GM18868 (cell line): ENCODE data around the gene DYNC1LI1.

Experiments
- ATAC-seq: cut with Tn5 transposase; IDR thresholded peaks from one replicate; pipeline ENCODE4 v1.9.1; 2021; ENCODE audit warnings: mild to moderate bottlenecking, moderate library complexity; ENCODE audit not compliant: unreplicated experiment

The DYNC1LI1 gene

DNA sequence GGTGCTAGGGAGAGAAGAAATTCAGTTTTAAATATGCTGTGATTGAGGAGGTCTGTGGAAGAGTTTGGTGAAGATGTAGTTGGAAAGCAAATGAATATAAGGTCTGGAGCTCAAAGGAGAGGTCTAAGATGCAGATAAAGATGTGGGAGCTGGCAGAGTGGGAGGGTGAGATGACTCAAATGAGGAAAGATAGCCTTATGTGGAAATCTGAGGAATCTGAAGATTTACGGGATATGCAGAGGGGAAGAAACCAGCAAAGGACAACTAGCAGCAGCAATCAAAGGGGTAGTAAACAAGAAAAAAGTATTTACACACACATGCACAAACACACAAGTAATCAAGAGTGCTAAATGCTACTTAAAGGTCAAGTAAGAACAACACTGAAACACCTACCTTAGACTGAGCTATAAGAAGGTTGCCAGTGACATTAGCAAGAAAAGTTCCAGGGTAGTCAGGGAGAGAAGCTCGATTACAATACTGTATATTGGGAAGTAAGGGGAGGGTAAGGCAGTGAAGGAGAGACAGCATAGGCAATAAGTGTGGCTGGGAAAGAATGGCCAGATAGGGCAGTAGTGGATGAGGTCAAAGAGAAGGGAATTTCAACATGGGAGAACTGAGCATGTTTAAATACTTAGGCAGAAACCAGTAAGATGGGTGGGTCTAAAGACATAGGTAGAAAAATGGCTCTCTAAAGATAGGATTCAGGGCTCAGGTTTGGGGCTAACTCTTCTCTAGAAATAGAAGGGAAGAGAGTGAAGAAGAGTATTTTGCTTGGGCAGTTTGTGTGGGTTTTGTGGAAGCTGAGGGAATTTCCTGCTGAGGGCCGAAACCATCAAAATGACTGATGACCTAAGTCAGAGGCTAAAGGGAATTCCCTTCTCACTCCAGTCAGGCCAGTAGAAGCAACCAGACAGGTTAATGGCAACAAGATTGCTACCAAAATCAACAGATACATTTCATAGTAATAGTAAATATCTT lies 76.9 kb downstream of the DYNC1LI1 start:
- ATAC-seq = peak; percentile 77

GRCh38 chr3:32492684-32493436 lies 77.8 kb downstream of the DYNC1LI1 start:
- no peak for ATAC-seq

- no peak for ATAC-seq
These were observed 82.1 kb downstream of the DYNC1LI1 start for GRCh38 chr3:32488474-32489008.

DNA sequence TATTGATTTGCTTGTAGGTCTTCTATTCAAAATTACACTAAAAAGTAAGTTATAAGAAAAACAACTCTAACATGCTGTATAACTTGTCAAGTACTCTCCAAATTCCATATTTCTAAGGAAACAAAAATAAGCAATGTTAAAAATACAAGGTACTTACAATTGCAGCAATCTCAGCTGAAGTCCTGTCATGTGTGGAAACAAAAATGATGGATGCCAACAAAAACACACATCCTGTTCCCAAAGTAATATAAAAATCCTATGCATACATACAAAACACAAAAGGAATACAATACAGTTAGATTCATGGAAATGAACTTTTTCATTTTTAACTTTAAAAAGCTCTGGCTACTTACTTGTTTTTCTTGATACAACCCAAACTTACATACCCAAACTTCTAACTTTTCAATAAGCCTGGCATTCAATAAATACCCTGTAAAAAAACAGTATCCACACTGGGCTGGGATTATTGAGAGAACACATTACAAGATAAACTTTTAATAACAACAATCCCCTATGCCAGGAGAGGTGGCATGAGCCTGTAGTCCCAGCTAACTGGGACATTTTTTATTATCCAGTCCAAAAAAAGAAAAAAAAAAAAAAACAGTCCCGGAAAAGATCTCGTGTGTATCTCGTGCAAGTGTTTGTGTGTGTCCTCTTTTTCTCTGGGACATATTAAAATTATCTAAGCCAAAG lies 82.7 kb downstream of the DYNC1LI1 start:
- ATAC-seq = no peak

DNA sequence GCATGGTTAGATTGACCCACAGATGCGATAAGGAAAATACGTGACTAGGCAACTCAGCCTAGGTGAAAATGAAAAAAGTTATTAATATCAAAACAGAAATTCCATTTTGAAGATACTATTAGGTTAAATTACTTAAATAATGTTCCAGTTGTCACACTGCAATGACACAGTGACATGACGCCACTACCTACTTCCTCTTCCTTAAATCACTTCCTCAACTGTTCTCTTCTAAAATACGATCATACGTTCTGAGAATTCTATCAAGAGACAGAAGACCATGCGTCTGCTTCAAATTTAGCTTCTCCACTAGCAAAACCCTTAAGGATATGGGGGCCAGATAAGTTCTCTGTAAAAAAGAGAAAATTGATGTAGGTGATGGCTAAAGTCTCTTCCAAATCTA lies 86.2 kb downstream of the DYNC1LI1 start:
- ATAC-seq = peak; percentile 77

- ATAC-seq = no peak
These were observed 86.9 kb downstream of the DYNC1LI1 start for GRCh38 chr3:32483772-32484171.

DNA sequence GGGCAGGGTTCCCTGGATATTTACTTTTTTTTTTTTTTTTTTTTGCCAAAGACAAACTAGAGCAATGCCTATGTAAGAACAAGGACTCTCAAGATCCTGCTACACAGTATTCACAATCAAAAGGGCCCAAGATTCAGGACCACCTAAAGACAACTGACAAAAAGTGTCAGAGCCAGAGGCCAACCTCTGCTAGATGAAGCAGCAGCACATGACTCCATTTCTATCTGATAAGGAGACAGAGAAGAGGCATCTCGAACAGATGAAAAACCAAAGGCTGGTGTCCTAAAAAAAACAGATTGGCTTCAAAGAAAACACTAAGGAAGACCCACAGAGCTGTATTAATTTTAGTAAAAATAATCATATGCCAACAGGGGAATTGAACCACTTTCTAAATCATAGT lies 88.0 kb downstream of the DYNC1LI1 start:
- no peak for ATAC-seq

DNA sequence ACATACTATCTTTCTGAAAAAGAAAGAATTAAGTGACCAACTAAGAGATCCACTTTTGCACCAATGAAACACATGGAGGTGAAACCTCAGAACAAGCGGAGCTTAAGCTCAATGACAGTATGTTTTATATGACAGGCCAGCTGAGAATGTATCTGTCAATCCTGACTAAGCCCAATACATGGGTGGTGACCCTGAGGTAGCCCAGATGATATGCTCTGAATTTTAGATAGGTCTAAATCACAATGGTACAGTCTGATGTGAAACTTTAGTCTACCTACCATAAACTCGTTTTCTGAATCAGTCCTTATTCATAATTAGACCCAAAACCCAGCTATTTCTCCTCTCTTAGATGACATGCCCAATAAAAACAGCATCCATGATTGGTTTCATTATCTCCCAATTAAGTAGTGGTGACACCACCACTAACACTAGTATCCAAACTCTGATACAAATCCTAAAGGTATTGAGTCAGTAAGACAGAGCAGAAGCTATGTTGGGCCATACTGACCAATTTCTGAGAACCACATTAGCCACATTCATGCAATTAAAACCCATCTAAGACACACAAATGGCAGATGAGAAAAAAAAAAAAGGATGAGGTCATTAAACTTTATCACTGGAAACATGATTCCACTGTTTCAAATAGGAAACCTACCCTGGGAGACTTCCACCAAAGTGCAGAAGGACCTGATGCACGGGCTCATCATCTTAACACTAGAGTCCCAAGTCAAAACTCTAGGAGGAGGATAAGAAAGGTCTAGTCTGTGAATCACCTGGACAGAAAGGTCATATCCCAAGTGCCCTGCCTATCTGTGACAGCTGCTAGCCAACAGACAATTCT lies 88.6 kb downstream of the DYNC1LI1 start:
- ATAC-seq = no peak

DNA sequence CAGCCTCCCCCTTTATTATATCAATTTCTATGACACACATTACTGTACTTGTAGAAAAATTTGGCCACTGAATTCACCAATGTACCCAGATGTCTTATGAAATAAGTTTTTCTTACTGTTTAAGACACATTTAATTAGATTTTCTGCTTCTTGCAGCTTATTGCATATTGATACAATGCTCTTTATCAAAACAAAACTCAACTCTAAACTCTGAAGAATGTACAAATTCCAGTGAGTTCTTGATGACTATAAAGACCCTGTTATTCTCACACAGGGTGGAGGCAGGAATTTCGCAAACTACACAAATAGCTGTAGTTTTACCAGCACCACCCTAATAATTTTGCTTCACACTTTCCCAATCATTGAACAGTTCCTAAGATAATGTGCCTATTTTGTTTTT lies 90.1 kb downstream of the DYNC1LI1 start:
- no peak for ATAC-seq
